Central memory CD4-positive, alpha-beta T cell (primary cell): Measurements from ENCODE around the gene GARNL3.

Source experiments
- DNase-seq: peaks from one replicate; pipeline ENCODE4 v3.0.0; 2022

GARNL3 gene

GRCh38 chr9:127405344-127406125 is 141.0 kb downstream of the GARNL3 start:
- DNase-seq = no peak

- no peak for DNase-seq
These were observed 142.4 kb downstream of the GARNL3 start for GRCh38 chr9:127406799-127407491.

- no peak for DNase-seq
These were observed 142.9 kb downstream of the GARNL3 start for GRCh38 chr9:127407492-127407843.

GRCh38 chr9:127411122-127411521 is 146.5 kb downstream of the GARNL3 start:
- DNase-seq = no peak

- DNase-seq = no peak
These were observed 150.6 kb downstream of the GARNL3 start for GRCh38 chr9:127415141-127415540.

- DNase-seq = no peak
These were observed 151.1 kb downstream of the GARNL3 start for GRCh38 chr9:127415657-127416056.

- DNase-seq = no peak
These were observed 152.8 kb downstream of the GARNL3 start for GRCh38 chr9:127417131-127418036.

GRCh38 chr9:127418037-127418471 is 153.5 kb downstream of the GARNL3 start:
- peak; percentile 20 for DNase-seq

- DNase-seq = no peak
These were observed 154.8 kb downstream of the GARNL3 start for GRCh38 chr9:127419348-127419747.

- DNase-seq = no peak
These were observed 156.5 kb downstream of the GARNL3 start for GRCh38 chr9:127421057-127421456.

- no peak for DNase-seq
These were observed 157.7 kb downstream of the GARNL3 start for GRCh38 chr9:127422133-127422782.

GRCh38 chr9:127422787-127423186 is 158.2 kb downstream of the GARNL3 start:
- DNase-seq = no peak

- DNase-seq = no peak
These were observed 158.9 kb downstream of the GARNL3 start for GRCh38 chr9:127423476-127423933.

GRCh38 chr9:127423934-127424675 is 159.5 kb downstream of the GARNL3 start, which contains the start of gene ZNF79:
ZNF79 (plus strand) TSS chr9:127424382; CDS start chr9:127424788, 406 bp downstream.
- peak; percentile 87 for DNase-seq

- no peak for DNase-seq
These were observed 160.1 kb downstream of the GARNL3 start for GRCh38 chr9:127424676-127424999.

GRCh38 chr9:127426756-127427155 is 162.2 kb downstream of the GARNL3 start:
- DNase-seq = no peak

- no peak for DNase-seq
These were observed 163.8 kb downstream of the GARNL3 start for GRCh38 chr9:127428348-127428747.

- DNase-seq = no peak
These were observed 165.8 kb downstream of the GARNL3 start for GRCh38 chr9:127430415-127430814.

- DNase-seq = peak; percentile 42
These were observed 173.1 kb downstream of the GARNL3 start for GRCh38 chr9:127437497-127438264.

- no peak for DNase-seq
These were observed 173.8 kb downstream of the GARNL3 start for GRCh38 chr9:127438394-127438793.
